K562 (cell line): ENCODE results near the gene RALY.

ENCODE experiments used
- BCL6 ChIP-seq: fragments of 250-450 bp; sonication (Bioruptor Pico); IDR thresholded peaks from 2 replicates; pipeline ENCODE4 v1.4.0; 2020
- DNMT1 ChIP-seq: fragments of 450-650 bp; IDR thresholded peaks from 2 replicates; pipeline ENCODE4 v1.6.1; 2016; ENCODE audit warnings: antibody characterized with exemption, mild to moderate bottlenecking
- GABPA ChIP-seq: fragments of 200-800 bp; sonication (Bioruptor generic); conservative IDR thresholded peaks from 2 replicates; pipeline ENCODE4 v1.6.1; 2016; ENCODE audit warnings: low read depth, missing genetic modification characterization, missing compliant biosample characterization
- HNRNPK ChIP-seq: fragments of 200-400 bp; formaldehyde crosslinking; IDR thresholded peaks from one replicate; pipeline ENCODE4 v1.6.1; 2018; ENCODE audit warnings: mild to moderate bottlenecking, low read depth, low read length; ENCODE audit not compliant: poor library complexity, severe bottlenecking
- NCOA2 ChIP-seq, 2 experiments: fragments of 450-650 bp; IDR thresholded peaks; 2 replicates each; pipeline ENCODE4 v1.6.1; 2018; ENCODE audit warnings: mild to moderate bottlenecking in 2 of 2, moderate library complexity in 1 of 2; ENCODE audit not compliant: partially characterized antibody in 2 of 2
- POLR2A ChIP-seq: fragments of 450-650 bp; conservative IDR thresholded peaks from 2 replicates; pipeline ENCODE4 v1.6.1; 2016
- SIN3B ChIP-seq: fragments of 450-650 bp; IDR thresholded peaks from 2 replicates; pipeline ENCODE4 v1.6.1; 2017; ENCODE audit warnings: low read depth, mild to moderate bottlenecking, moderate library complexity
- SIRT6 ChIP-seq: IDR thresholded peaks from one replicate; pipeline ENCODE4 v1.6.1; 2012; ENCODE audit warnings: low read depth, mild to moderate bottlenecking, control low read depth, inconsistent platforms, low read length, moderate library complexity
- ZFX ChIP-seq: sonication (generic); formaldehyde crosslinking; IDR thresholded peaks from 2 replicates; pipeline ENCODE4 v1.8.0; 2022; ENCODE audit warnings: mild to moderate bottlenecking, missing genetic modification reagents, moderate library complexity
- ZNF699 ChIP-seq: fragments of 250-450 bp; sonication (Bioruptor Pico); IDR thresholded peaks from 2 replicates; pipeline ENCODE4 v1.8.0; 2021; ENCODE audit warnings: mild to moderate bottlenecking, moderate library complexity; ENCODE audit not compliant: insufficient replicate concordance
- TF ChIP-seq, protein P1 (sequence below): IDR thresholded peaks from 2 replicates; pipeline ENCODE4 v1.6.1; 2016; ENCODE audit warnings: missing genetic modification characterization, missing compliant biosample characterization
- TF ChIP-seq, protein P2 (sequence below): fragments of 450-650 bp; formaldehyde crosslinking; IDR thresholded peaks from 2 replicates; pipeline ENCODE4 v1.4.0; 2022; ENCODE audit warnings: missing genetic modification characterization

- TF ChIP-seq, protein P1, sequence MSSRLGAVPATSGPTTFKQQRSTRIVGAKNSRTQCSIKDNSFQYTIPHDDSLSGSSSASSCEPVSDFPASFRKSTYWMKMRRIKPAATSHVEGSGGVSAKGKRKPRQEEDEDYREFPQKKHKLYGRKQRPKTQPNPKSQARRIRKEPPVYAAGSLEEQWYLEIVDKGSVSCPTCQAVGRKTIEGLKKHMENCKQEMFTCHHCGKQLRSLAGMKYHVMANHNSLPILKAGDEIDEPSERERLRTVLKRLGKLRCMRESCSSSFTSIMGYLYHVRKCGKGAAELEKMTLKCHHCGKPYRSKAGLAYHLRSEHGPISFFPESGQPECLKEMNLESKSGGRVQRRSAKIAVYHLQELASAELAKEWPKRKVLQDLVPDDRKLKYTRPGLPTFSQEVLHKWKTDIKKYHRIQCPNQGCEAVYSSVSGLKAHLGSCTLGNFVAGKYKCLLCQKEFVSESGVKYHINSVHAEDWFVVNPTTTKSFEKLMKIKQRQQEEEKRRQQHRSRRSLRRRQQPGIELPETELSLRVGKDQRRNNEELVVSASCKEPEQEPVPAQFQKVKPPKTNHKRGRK (tag): no peak
- TF ChIP-seq GABPA (tag): no peak
- TF ChIP-seq SIRT6: no peak
- TF ChIP-seq, protein P2, sequence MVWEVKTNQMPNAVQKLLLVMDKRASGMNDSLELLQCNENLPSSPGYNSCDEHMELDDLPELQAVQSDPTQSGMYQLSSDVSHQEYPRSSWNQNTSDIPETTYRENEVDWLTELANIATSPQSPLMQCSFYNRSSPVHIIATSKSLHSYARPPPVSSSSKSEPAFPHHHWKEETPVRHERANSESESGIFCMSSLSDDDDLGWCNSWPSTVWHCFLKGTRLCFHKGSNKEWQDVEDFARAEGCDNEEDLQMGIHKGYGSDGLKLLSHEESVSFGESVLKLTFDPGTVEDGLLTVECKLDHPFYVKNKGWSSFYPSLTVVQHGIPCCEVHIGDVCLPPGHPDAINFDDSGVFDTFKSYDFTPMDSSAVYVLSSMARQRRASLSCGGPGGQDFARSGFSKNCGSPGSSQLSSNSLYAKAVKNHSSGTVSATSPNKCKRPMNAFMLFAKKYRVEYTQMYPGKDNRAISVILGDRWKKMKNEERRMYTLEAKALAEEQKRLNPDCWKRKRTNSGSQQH (CRISPR knock-in tag): no peak
- TF ChIP-seq DNMT1: no peak
- TF ChIP-seq BCL6 (CRISPR knock-in tag): no peak
- TF ChIP-seq NCOA2 (IDR thresholded peaks at IDR 0.05; ENCODE audit: partially characterized antibody in 2 of 2): no peak
- no peak for TF ChIP-seq POLR2A
- TF ChIP-seq HNRNPK: no peak
- no peak for TF ChIP-seq ZNF699 (CRISPR knock-in tag)
- no peak for TF ChIP-seq ZFX
- no peak for TF ChIP-seq SIN3B
These were observed 69.1 kb downstream of the RALY start for GRCh38 chr20:34062570-34063482.
